GM18870 (cell line): ENCODE measurements around the gene PTPN7.
"Not testable (repeated sequence)": the region's sequence is repeated elsewhere in the genome, so short reads cannot be mapped to it uniquely, and the experiment has no call there.

Experiments used
- ATAC-seq: cut with Tn5 transposase; IDR thresholded peaks from one replicate; pipeline ENCODE4 v1.9.1; 2021; ENCODE audit warnings: moderate library complexity; ENCODE audit not compliant: unreplicated experiment

PTPN7 gene

DNA sequence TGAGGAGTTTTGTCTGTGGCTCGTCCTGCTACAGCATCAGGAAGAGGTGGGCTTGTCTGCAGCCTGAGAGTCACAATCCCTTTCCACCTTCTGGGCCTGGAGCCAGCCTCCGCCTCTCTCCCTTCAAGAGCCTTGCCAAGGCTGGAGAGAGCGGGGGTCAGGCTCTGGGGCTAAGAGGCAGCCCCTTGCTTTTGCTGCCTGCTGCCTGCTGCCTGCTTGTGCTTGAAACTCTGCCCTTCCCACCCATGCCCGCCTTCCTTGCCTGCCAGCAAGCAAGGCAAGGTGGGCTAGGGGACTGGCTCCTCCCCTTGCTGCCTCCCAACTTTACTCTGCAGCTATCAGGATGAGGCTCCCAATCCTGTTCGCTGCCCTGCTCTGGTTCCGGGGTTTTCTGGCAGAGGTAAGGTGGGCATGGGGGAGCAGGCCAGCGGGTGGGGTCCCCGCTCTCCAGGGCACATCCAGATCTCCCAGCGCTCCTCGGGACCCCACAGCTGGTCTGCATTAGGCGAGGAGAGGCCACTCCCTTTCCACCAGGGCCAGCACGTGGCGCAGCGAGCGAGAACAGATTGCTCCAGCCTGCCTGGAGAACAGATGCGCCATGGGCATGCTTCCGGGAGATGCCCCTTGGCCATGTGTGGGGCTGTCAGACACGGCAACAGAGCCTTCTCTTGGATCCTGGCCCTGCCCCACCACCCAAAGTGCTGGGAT lies 7.5 kb upstream of the PTPN7 start:
- ATAC-seq = no peak

GRCh38 chr1:202167054-202167453 lies 6.7 kb upstream of the PTPN7 start:
- not testable (repeated sequence) for ATAC-seq

DNA sequence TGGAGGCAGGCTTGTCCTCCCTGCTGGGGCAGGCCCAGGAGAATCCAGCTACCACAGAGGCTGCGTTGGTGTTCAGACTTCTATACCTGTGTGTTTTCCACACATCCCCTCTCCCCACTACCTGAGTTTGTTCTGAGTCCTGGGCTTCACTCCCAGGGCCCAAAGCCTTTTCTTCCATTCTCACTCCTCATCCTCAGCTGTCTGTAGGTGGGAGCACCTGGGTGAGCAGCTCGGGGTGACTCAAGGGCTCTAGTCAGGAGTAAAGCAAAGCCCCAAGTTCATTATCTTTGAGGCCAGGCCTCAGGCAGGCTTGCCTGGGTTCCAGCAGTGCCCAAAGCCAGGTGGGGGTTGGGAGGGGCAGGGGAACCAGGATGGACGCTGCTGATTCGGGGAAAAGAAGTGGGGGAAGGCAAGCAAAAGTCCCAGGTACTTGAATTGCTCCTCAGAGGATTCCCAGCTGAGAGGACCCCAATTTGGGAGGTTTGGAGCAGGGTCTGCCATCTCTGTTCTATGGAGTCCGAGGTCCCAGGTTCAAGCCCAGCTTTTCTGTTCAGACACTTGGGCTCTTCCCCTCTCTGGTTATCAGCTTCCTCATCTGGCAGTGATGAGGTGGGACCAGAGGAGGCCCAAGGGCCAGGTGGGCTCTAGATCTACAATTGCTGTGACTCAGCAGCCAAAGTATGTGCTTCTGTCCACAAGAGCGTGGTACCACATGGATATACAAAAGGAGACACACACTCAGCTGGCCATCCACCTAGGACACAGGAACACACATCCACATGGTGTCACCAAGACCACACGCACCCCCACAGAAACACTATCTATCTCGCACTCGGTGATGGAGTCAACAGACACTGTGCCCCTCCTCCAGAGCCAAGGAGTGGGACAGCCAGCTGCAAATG lies 5.8 kb upstream of the PTPN7 start:
- no peak for ATAC-seq

DNA sequence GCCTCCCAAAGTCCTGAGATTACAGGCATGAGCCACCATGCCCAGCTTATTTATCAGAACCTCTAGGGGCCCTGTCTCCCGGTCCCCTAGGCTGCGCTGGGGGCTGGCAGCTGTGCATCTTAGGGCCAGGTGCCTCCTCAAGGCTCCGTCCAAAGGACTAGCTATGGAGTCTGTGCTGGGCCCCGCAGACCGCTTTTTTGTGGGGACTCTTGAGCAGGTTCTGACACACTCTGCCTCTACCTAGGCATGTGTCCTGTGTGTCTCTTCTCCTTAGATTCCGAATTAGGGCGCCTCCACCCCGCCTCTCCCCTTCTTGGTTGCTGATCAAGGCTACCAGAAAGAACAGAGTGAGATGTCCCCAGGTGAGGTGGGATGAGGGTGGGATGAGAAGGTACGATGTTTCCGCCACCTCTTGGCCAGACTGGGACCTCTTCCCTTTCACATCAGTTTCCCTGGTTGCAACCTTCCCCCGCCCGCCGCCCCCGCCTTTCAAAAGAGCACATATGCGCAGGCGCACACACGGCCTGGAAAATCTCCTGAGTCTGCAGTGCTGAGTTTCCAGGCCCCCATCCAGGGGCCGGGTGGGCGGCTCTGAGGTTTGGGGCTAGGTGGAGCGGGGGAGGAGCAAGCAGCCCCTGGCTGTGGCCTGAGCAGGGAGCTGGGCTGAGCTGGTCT lies 5.0 kb upstream of the PTPN7 start:
- ATAC-seq = no peak

DNA sequence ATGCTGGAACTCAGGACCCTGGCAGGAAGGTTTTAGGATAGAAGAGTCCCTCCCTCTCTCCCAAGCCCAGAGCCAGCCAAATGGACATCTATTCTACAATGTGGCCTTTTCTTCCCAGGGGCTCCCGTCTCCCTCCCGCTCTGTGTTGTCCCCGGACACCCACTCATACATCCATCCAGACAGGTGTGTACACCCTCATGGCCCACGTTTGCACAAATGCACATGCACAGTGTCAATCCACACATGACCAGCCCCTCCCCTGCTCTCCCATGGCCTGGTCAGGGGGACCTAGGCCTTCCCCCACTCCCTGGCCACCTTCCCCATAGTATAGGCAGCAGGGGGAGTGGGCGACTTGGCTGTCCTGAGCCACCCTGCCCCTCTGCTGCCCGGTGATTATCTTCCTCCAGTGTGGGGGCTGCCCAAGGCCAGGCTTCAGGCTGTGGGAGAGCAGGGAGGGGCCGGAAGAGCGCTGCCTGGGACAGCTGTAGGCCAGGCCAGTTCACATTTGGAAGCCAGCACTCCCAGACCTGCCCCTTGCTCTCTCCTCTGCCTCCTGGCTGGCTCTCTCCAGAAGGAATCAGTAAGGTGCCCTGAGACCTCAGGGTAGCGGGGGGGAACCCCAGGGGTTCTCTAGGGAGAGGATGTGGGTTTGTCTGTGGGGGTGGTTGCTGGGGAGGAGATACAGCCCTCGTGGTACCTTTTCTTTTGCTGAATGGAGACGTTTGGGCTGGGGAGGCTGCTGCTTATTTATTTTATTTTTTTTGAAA lies 4.1 kb upstream of the PTPN7 start:
- no peak for ATAC-seq

- ATAC-seq = no peak
Observed at GRCh38 chr1:202163281-202164270, 3.2 kb upstream of the PTPN7 start.

GRCh38 chr1:202162418-202163280 lies 2.2 kb upstream of the PTPN7 start:
- ATAC-seq = no peak

- no peak for ATAC-seq
Observed at GRCh38 chr1:202162047-202162417, 1.6 kb upstream of the PTPN7 start.

- no peak for ATAC-seq
Observed at GRCh38 chr1:202161151-202162046, 997 bp upstream of the PTPN7 start.

- no peak for ATAC-seq
Observed at GRCh38 chr1:202159534-202160371, 649 bp downstream of the PTPN7 start.

DNA sequence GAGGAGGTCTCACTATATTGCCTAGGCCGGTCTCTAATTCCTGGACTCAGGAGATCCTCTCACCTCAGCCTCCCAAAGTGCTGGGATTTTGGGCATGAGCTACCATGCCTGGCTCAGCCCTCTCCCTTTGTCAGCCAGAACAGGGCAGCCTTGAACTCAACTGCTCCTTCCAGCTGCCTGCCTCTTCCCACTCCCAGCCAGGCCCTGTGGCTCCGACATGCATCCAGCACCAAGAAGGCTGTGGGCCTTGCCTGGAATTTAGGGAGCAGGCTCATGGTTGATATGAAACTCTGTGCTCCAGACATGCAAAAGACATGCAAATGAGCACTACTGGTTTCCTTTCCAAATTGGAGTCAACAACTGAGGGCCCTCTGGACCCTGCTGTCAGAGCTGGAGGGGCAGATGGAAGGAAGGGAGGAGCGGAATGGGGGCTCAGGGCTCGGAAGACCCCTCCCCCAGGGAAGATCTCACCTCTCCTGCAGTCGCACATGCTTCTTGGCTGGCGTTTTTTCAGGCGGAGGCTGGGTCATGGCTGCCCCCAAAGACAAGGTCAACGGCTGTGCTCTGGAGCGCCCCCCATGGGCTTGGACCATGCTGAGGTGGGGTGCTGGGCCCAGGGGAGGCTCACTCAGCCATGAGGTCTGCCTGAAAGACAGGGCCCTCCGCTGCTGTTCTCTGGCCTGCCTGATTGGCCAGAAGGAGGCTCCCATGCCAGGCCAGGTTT lies 1.4 kb downstream of the PTPN7 start:
- ATAC-seq = no peak

DNA sequence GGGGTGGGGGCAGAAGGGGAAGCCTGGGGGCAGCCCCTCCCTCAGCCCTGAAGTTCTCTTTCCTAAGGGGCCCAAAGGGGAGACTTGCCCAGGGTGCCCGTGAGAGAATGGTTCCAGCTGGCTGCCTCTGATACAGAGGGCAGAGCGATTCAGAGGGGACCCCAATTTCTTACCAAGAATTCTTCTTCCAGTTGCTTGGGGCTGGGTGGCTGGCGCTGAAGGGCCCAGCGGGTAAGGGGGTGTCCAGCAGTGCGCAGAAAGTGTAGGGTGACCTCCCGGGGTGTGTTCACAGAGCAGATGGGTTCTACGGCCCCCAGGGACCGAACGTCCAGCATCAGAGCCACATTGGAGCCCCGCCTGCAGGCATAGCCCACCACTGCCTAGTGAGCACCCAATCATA lies 2.5 kb downstream of the PTPN7 start:
- no peak for ATAC-seq

GRCh38 chr1:202156590-202156989 lies 3.8 kb downstream of the PTPN7 start:
- ATAC-seq = no peak

DNA sequence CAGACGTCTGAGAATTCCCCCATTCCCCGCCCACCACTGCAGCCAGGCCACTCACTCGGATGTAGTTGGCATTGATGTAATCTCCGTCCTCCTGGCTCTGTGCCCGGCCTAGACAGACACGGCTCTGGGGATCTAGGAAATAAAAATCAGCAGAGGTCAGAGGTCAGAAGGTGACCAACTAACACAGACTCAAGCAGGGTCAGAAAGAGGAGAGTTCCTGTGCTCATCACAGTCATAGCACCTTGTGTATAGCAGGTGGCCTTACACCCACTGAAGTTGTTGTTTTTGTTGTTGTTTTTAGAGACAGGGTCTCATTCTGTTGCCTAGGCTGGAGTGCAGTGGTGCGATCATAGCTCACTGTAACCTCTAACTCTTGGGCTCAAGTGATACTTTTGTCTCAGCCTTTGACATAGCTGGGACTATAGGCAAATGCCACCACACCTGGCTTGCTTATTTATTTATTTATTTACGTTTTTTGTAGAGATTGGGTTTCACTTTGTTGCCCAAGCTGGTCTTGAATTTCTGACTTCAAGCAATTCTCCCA lies 4.9 kb downstream of the PTPN7 start:
- no peak for ATAC-seq

- ATAC-seq = no peak
Observed at GRCh38 chr1:202154766-202155477, 5.5 kb downstream of the PTPN7 start.
